A673 (cell line): Measurements from ENCODE around the gene MT4. TPM values are rescaled to one million over a fixed set of nuclear protein-coding genes. Genes with fewer than 3 reads are reported as not detected.

Experiments
- BruUV-seq: library from RNA; stranded (reverse); fragments of 400-500 nt; replicated peaks from 2 replicates; lab custom pipeline; 2021; lab: Mats Ljungman, UMichigan
- CTCF ChIA-PET: fragments of 300-600 bp; sonication (Branson Sonifier 250); formaldehyde crosslinking; loops from one replicate; lab custom pipeline; 2022; ENCODE audit warnings: antibody characterized with exemption; lab: Charles Lee
- POLR2A ChIA-PET: fragments of 300-600 bp; sonication (Branson Sonifier 250); formaldehyde crosslinking; loops from one replicate; lab custom pipeline; 2022; ENCODE audit warnings: antibody characterized with exemption; ENCODE audit not compliant: low non-redundant PET; lab: Charles Lee
- DNase-seq: peaks from one replicate; pipeline ENCODE4 v3.0.0-alpha.2; 2015; ENCODE audit warnings: low spot score
- H3K27ac ChIP-seq: fragments of 200-600 bp; sonication (generic); 2 replicates; pipeline ENCODE4 v1.5.1; 2016; ENCODE audit warnings: mixed run types, low read depth, mild to moderate bottlenecking, mixed read lengths, antibody characterized with exemption, low read length; ENCODE audit not compliant: poor library complexity, severe bottlenecking
- H3K27me3 ChIP-seq: fragments of 200-600 bp; sonication (generic); replicated peaks from 2 replicates; pipeline ENCODE4 v1.6.1; 2017; ENCODE audit warnings: mixed run types, low read depth, mild to moderate bottlenecking, mixed read lengths, antibody characterized with exemption, low read length; ENCODE audit not compliant: insufficient read depth, poor library complexity
- H3K36me3 ChIP-seq: fragments of 200-600 bp; sonication (generic); 2 replicates; pipeline ENCODE4 v1.6.1; 2016; ENCODE audit warnings: mixed run types, mild to moderate bottlenecking, mixed read lengths, antibody characterized with exemption, low read length; ENCODE audit not compliant: insufficient read depth, poor library complexity, severe bottlenecking
- H3K4me1 ChIP-seq: fragments of 200-600 bp; sonication (generic); 2 replicates; pipeline ENCODE4 v1.6.1; 2017; ENCODE audit warnings: mixed run types, mild to moderate bottlenecking, mixed read lengths, antibody characterized with exemption, low read length; ENCODE audit not compliant: insufficient read depth, poor library complexity, severe bottlenecking
- H3K4me3 ChIP-seq: fragments of 200-600 bp; sonication (generic); 2 replicates; pipeline ENCODE4 v1.5.1; 2016; ENCODE audit warnings: low read depth, mixed run types, mild to moderate bottlenecking, mixed read lengths, low read length; ENCODE audit not compliant: poor library complexity, severe bottlenecking
- H3K9me3 ChIP-seq: fragments of 200-600 bp; sonication (generic); 2 replicates; pipeline ENCODE4 v1.6.1; 2016; ENCODE audit warnings: mixed run types, low read depth, mild to moderate bottlenecking, mixed read lengths, antibody characterized with exemption, low read length; ENCODE audit not compliant: poor library complexity, severe bottlenecking
- EZH2 ChIP-seq: fragments of 200-600 bp; sonication (generic); IDR thresholded peaks from 2 replicates; pipeline ENCODE4 v1.6.1; 2017; ENCODE audit warnings: borderline replicate concordance, low read depth, mild to moderate bottlenecking, mixed read lengths, antibody characterized with exemption, low read length; ENCODE audit not compliant: poor library complexity, severe bottlenecking
- intact Hi-C: fragments of 100-400 bp; cut with micrococcal nuclease; formaldehyde crosslinking; loops from one replicate; pipeline ENCODE4 v1.10.0; 2022; ENCODE audit not compliant: unreplicated experiment
- total RNA-seq: library from RNA; stranded (reverse); gene quantifications from 2 replicates; pipeline ENCODE4 v1.2.3, GENCODE V29; 2021
- TF ChIP-seq, protein P1 (sequence below): fragments of 300-800, 200-600 bp; sonication (generic); conservative IDR thresholded peaks from 2 replicates; pipeline ENCODE4 v1.5.1; 2017; ENCODE audit warnings: low read depth, mild to moderate bottlenecking, antibody characterized with exemption, low read length, moderate library complexity, mixed read lengths

The MT4 gene
- total RNA-seq, 1 experiment from 2014 or later = not detected

DNA sequence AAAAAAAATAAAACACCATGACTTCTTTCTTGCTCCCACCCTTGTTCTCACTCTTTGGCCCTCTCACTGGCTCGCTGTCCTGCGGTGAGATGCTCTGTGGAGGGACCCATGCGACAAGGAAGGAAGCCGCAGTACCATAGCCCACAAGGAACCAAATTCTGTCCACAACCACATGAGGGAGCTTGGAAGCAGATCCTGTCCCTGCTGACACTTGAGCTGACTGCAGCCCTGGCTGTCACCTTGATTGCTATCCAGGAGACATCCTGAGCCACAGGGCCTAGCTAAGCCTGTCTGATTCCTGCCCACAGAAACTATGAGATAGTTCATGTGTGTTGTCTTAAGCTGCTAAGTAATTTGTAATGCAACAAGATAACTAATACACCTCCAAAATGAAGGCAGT is 38.7 kb downstream of the MT4 start:
- Histone ChIP-seq H3K27me3 (no peaks in the 10 kb centered on the region), H3K4me1 (peaks cover 17% of the 10 kb centered on the region), H3K27ac (no peak overlapping the region), H3K9me3 (no peaks in the 10 kb centered on the region), H3K36me3 (no peaks in the 10 kb centered on the region), H3K4me3 (no peak overlapping the region)
- TF ChIP-seq, protein P1, sequence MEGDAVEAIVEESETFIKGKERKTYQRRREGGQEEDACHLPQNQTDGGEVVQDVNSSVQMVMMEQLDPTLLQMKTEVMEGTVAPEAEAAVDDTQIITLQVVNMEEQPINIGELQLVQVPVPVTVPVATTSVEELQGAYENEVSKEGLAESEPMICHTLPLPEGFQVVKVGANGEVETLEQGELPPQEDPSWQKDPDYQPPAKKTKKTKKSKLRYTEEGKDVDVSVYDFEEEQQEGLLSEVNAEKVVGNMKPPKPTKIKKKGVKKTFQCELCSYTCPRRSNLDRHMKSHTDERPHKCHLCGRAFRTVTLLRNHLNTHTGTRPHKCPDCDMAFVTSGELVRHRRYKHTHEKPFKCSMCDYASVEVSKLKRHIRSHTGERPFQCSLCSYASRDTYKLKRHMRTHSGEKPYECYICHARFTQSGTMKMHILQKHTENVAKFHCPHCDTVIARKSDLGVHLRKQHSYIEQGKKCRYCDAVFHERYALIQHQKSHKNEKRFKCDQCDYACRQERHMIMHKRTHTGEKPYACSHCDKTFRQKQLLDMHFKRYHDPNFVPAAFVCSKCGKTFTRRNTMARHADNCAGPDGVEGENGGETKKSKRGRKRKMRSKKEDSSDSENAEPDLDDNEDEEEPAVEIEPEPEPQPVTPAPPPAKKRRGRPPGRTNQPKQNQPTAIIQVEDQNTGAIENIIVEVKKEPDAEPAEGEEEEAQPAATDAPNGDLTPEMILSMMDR = peak; percentile 43; the same call in 1 of the 2 replicates
- no peak for TF ChIP-seq EZH2
- BruUV-seq = no TSS peak
- CTCF ChIA-PET = interaction anchor here (0.6 to 1.9 kb wide), 3 partner anchors 22 to 98 kb away, joined by 3 to 30 read pairs (median 3); partner anchors contain the start of gene MT1E
- POLR2A ChIA-PET = no interaction called here
- DNase-seq = peak; percentile 59
- intact Hi-C loops = loop anchor here (5.0 kb wide), 1 partner anchor 99 kb away; no protein-coding TSS in a partner anchor

DNA sequence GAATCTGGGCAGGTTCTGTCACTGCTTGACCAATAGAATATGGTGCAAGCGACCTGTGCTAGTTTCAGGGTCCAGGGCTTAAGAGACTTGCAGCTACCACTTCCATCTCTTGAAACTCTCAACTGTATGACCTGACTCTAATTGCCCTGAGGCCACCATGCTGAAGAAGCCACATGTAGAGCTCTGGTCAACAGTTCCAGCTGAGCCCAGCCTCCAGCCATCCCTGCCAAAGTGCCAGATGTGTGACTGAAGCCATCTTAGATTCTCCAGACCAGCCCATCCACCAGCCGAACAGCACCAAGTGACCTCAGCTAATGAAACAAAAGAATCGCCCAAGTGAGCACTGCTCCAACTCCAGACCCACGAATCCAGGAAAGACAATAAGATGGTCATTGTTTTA is 40.1 kb downstream of the MT4 start:
- TF ChIP-seq, protein P1 = no peak
- no peak for TF ChIP-seq EZH2
- no peaks in the 10 kb centered on the region for H3K9me3 ChIP-seq
- H3K4me1 ChIP-seq = peaks cover 24% of the 10 kb centered on the region
- H3K4me3 ChIP-seq = no peak overlapping the region
- CTCF ChIA-PET = no interaction called here
- no peaks in the 10 kb centered on the region for H3K36me3 ChIP-seq
- POLR2A ChIA-PET = no interaction called here
- DNase-seq = no peak
- no peak overlapping the region for H3K27ac ChIP-seq
- H3K27me3 ChIP-seq = no peaks in the 10 kb centered on the region
- intact Hi-C loops = loop anchor here (5.0 kb wide), 2 partner anchors 77 to 97 kb away; partner anchors contain the start of gene MT1X
- BruUV-seq = no TSS peak

DNA sequence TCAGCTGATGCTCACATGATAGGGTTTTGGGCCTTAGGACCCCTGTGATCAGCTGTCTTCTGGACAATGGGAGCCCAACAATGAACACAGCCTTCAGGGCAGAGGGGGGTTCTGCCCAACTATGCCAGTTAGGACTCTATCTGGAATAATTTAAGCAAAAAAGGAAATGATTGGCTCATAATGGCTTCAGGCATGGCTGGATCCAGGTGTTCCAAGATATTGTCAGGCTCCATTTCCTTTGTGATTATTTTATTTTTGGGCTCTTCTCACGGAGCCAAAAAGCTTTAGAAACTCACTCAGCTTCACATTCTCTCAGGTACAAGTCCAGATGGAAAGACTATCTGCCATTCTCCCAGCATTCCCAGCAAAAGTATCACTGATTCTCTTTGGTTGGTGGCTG is 40.6 kb downstream of the MT4 start:
- DNase-seq = no peak
- no peak overlapping the region for H3K4me3 ChIP-seq
- H3K9me3 ChIP-seq = no peaks in the 10 kb centered on the region
- H3K4me1 ChIP-seq = peaks cover 29% of the 10 kb centered on the region
- POLR2A ChIA-PET = no interaction called here
- BruUV-seq = no TSS peak
- no peak overlapping the region for H3K27ac ChIP-seq
- CTCF ChIA-PET = no interaction called here
- no peaks in the 10 kb centered on the region for H3K27me3 ChIP-seq
- intact Hi-C loops = loop anchor here (5.0 kb wide), 1 partner anchor 77 kb away; the partner anchor contains the start of gene MT1X
- H3K36me3 ChIP-seq = no peaks in the 10 kb centered on the region
- TF ChIP-seq, protein P1 = no peak
- TF ChIP-seq EZH2 = no peak
